Neural progenitor cell (in vitro differentiated cells): Measurements from ENCODE around the gene S100A4. TPM values are rescaled to one million over a fixed set of nuclear protein-coding genes. Genes with fewer than 3 reads are reported as not detected.

Source experiments
- DNase-seq: peaks from one replicate; pipeline ENCODE4 v3.0.0-alpha.2; 2016; ENCODE audit warnings: low spot score
- H2AFZ ChIP-seq: fragments of 200-600 bp; sonication (generic); replicated peaks from 2 replicates; pipeline ENCODE4 v1.6.1; 2016; ENCODE audit warnings: antibody characterized with exemption
- H3F3A ChIP-seq: fragments of 200-600 bp; sonication (generic); 2 replicates; pipeline ENCODE4 v1.6.1; 2016; ENCODE audit warnings: antibody characterized with exemption, low read depth
- H3K27ac ChIP-seq: fragments of 200-600 bp; sonication (generic); 2 replicates; pipeline ENCODE4 v1.5.1; 2016; ENCODE audit warnings: mild to moderate bottlenecking
- H3K27me3 ChIP-seq: fragments of 200-600 bp; sonication (generic); 2 replicates; pipeline ENCODE4 v1.6.1; 2016; ENCODE audit warnings: mild to moderate bottlenecking, moderate library complexity
- H3K36me3 ChIP-seq: fragments of 200-600 bp; sonication (generic); 2 replicates; pipeline ENCODE4 v1.5.1; 2016
- H3K4me1 ChIP-seq: fragments of 200-600 bp; sonication (generic); 2 replicates; pipeline ENCODE4 v1.6.1; 2016; ENCODE audit warnings: mixed run types
- H3K4me2 ChIP-seq: fragments of 200-600 bp; sonication (generic); 2 replicates; pipeline ENCODE4 v1.6.1; 2016
- H3K4me3 ChIP-seq: fragments of 200-600 bp; sonication (generic); 2 replicates; pipeline ENCODE4 v1.5.1; 2016
- H3K79me2 ChIP-seq: fragments of 200-600 bp; sonication (generic); 2 replicates; pipeline ENCODE4 v1.6.1; 2016; ENCODE audit warnings: low read depth
- H3K9ac ChIP-seq: fragments of 200-600 bp; sonication (generic); 2 replicates; pipeline ENCODE4 v1.6.1; 2016
- H3K9me3 ChIP-seq: fragments of 200-600 bp; sonication (generic); 2 replicates; pipeline ENCODE4 v1.5.1; 2016; ENCODE audit warnings: low read depth
- H4K20me1 ChIP-seq: fragments of 200-600 bp; sonication (generic); 2 replicates; pipeline ENCODE4 v1.6.1; 2016; ENCODE audit warnings: low read depth
- H3K27ac Mint-ChIP-seq: 3 replicates; pipeline ENCODE4 v1.8.0; 2021; ENCODE audit warnings: mixed read lengths
- H3K27me3 Mint-ChIP-seq: 2 replicates; pipeline ENCODE4 v1.8.0; 2022; ENCODE audit warnings: low read depth, mild to moderate bottlenecking, inconsistent platforms, moderate library complexity, mixed read lengths; ENCODE audit not compliant: insufficient read depth
- H3K36me3 Mint-ChIP-seq: 3 replicates; pipeline ENCODE4 v1.8.0; 2021; ENCODE audit warnings: mixed read lengths
- H3K4me1 Mint-ChIP-seq: 3 replicates; pipeline ENCODE4 v1.8.0; 2021; ENCODE audit warnings: mixed read lengths
- H3K4me3 Mint-ChIP-seq: 3 replicates; pipeline ENCODE4 v1.8.0; 2021; ENCODE audit warnings: mild to moderate bottlenecking, moderate library complexity, mixed read lengths
- H3K9me3 Mint-ChIP-seq: 3 replicates; pipeline ENCODE4 v1.8.0; 2020; ENCODE audit warnings: mixed read lengths
- EZH2 ChIP-seq: fragments of 200-600 bp; sonication (generic); IDR thresholded peaks from 2 replicates; pipeline ENCODE4 v1.6.1; 2017; ENCODE audit warnings: antibody characterized with exemption, mild to moderate bottlenecking, moderate library complexity
- EZH2phosphoT487 ChIP-seq: fragments of 200-600 bp; sonication (generic); IDR thresholded peaks from 2 replicates; pipeline ENCODE4 v1.6.1; 2017; ENCODE audit warnings: antibody characterized with exemption
- total RNA-seq: library from RNA; depleted of rRNA; stranded (reverse); fragments of >200 nt; gene quantifications from 2 replicates; pipeline ENCODE4 v1.2.3, GENCODE V29; 2015; ENCODE audit warnings: low replicate concordance
- TF ChIP-seq, protein P1 (sequence below): fragments of 200-600 bp; sonication (generic); IDR thresholded peaks from 2 replicates; pipeline ENCODE4 v1.5.1; 2017; ENCODE audit warnings: antibody characterized with exemption, mild to moderate bottlenecking

The S100A4 gene
- total RNA-seq, 1 donor from 2014 or later: 34.3 TPM

DNA sequence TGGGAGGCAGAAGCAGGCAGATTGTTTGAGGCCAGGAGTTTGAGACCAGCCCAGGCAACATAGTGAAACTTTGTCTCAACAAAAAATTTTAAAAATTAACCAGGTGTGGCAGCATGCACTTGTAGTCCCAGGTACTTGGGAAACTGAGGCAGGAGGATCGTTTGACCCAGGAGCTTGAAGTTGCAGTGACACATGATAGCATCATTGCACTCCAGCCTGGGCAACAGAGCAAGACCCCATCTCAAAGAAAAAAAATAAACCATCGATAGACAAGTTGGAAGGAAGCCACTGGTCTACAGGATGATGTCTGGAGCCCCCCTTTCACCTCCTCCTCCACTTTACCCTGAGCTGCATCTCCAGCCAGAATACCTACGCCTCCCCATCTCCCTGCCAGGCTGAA is 26.4 kb downstream of the S100A4 start:
- Histone ChIP-seq H3K4me3 (no peak overlapping the region), H3K9ac (no peak overlapping the region), H3K27ac (no peak overlapping the region), H3K4me1 (no peaks in the 10 kb centered on the region), H3K4me2 (no peak overlapping the region), H3K27me3 (no peaks in the 10 kb centered on the region), H3K9me3 (no peaks in the 10 kb centered on the region), H3F3A (no peaks in the 10 kb centered on the region), H3K36me3 (no peaks in the 10 kb centered on the region), H2AFZ (no peak overlapping the region), H4K20me1 (no peaks in the 10 kb centered on the region), H3K79me2 (no peaks in the 10 kb centered on the region)
- no peak overlapping the region for H3K4me3 Mint-ChIP-seq
- H3K4me1 Mint-ChIP-seq: no peaks in the 10 kb centered on the region
- no peak for DNase-seq
- H3K9me3 Mint-ChIP-seq: no peaks in the 10 kb centered on the region
- no peaks in the 10 kb centered on the region for H3K27me3 Mint-ChIP-seq
- no peak overlapping the region for H3K27ac Mint-ChIP-seq
- TF ChIP-seq EZH2: no peak
- H3K36me3 Mint-ChIP-seq: no peaks in the 10 kb centered on the region

DNA sequence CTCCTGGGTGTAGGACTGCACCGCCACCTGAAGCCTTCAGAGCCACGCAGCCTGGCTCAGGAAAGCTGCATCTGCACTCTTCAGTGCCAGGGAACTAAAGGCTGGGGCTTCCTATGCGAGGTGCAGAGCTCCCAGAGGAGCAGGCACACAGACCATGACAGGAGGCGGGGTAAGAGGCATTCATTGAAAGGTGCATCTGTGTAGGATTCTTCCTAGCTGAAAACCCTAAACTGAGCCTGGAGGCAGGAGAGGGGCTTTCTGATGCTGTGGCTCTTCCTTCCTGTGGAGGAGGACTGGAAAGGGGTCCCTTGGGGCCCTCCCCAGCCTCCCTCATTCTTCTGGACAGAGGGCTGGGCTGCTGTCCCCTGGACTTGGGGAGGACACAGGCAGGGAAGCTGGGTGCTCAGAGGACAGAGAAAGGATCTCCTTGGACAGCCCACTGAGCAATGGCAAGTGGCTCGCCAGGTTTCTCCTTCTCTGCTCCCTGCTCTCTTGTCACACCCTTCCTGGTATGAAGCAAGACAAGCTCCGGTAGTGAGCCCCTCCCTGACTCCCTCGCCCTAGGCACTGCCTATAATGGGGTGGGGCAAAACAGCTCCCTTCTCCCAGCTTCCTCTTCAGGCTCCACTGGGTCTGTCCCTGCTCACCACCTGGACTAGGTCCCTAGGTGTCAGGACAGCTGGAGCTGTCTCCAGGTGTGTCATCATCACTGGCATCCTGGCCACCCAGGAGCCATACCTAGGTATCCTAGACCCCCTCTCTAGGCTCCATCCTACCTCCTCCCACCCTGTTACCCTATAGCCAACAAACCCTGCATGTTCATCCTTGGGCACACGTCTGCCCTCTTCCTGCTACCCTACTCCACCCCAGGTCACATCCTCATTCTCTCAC is 29.9 kb downstream of the S100A4 start:
- TF ChIP-seq EZH2phosphoT487: no peak
- no peak for TF ChIP-seq EZH2
- TF ChIP-seq, protein P1, sequence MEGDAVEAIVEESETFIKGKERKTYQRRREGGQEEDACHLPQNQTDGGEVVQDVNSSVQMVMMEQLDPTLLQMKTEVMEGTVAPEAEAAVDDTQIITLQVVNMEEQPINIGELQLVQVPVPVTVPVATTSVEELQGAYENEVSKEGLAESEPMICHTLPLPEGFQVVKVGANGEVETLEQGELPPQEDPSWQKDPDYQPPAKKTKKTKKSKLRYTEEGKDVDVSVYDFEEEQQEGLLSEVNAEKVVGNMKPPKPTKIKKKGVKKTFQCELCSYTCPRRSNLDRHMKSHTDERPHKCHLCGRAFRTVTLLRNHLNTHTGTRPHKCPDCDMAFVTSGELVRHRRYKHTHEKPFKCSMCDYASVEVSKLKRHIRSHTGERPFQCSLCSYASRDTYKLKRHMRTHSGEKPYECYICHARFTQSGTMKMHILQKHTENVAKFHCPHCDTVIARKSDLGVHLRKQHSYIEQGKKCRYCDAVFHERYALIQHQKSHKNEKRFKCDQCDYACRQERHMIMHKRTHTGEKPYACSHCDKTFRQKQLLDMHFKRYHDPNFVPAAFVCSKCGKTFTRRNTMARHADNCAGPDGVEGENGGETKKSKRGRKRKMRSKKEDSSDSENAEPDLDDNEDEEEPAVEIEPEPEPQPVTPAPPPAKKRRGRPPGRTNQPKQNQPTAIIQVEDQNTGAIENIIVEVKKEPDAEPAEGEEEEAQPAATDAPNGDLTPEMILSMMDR: no peak
- no peak overlapping the region for H3K4me2 ChIP-seq
- no peaks in the 10 kb centered on the region for H3K79me2 ChIP-seq
- H3F3A ChIP-seq: peaks cover under 1% of the 10 kb centered on the region
- H3K4me3 ChIP-seq: no peak overlapping the region
- no peaks in the 10 kb centered on the region for H3K4me1 ChIP-seq
- H3K36me3 Mint-ChIP-seq: no peaks in the 10 kb centered on the region
- no peak overlapping the region for H3K4me3 Mint-ChIP-seq
- H3K27ac ChIP-seq: no peak overlapping the region
- no peak overlapping the region for H3K9ac ChIP-seq
- peaks cover 6% of the 10 kb centered on the region for H3K27me3 ChIP-seq
- no peaks in the 10 kb centered on the region for H3K9me3 Mint-ChIP-seq
- no peak for DNase-seq
- no peaks in the 10 kb centered on the region for H3K36me3 ChIP-seq
- peaks cover 5% of the 10 kb centered on the region for H3K4me1 Mint-ChIP-seq
- no peaks in the 10 kb centered on the region for H3K27me3 Mint-ChIP-seq
- H2AFZ ChIP-seq: no peak overlapping the region
- no peaks in the 10 kb centered on the region for H3K9me3 ChIP-seq
- H4K20me1 ChIP-seq: no peaks in the 10 kb centered on the region
- no peak overlapping the region for H3K27ac Mint-ChIP-seq

DNA sequence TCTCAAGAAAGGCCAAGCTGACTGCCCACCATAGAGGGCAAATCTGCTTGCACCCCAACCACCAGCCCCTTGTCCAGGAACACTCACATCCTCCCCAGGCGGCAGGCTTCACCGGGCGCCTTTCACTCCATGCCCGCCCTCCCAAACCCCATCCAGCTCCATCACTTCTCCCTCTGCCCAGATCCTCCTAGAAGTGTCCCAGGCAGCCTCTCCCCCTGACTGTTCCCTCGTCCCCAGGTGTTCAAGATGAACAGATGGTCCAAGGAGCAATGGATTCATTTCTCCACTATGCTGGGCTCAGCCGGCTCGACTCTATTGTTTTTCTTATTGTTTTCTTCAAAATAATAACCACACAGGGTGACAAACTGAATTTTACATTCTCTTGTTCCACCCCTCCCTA is 31.9 kb downstream of the S100A4 start:
- H3K9me3 Mint-ChIP-seq: no peaks in the 10 kb centered on the region
- H3K27ac Mint-ChIP-seq: no peak overlapping the region
- Histone ChIP-seq H4K20me1 (no peaks in the 10 kb centered on the region), H3K27ac (no peak overlapping the region), H2AFZ (no peak overlapping the region), H3F3A (peaks cover 3% of the 10 kb centered on the region), H3K27me3 (peaks cover 6% of the 10 kb centered on the region), H3K4me2 (no peak overlapping the region), H3K4me3 (no peak overlapping the region), H3K36me3 (no peaks in the 10 kb centered on the region), H3K79me2 (no peaks in the 10 kb centered on the region), H3K9me3 (no peaks in the 10 kb centered on the region), H3K4me1 (no peaks in the 10 kb centered on the region), H3K9ac (no peak overlapping the region)
- DNase-seq: no peak
- no peaks in the 10 kb centered on the region for H3K27me3 Mint-ChIP-seq
- H3K4me3 Mint-ChIP-seq: no peak overlapping the region
- TF ChIP-seq EZH2 (no peak), EZH2phosphoT487 (no peak)
- TF ChIP-seq, protein P1: no peak
- H3K36me3 Mint-ChIP-seq: no peaks in the 10 kb centered on the region
- peaks cover 5% of the 10 kb centered on the region for H3K4me1 Mint-ChIP-seq

DNA sequence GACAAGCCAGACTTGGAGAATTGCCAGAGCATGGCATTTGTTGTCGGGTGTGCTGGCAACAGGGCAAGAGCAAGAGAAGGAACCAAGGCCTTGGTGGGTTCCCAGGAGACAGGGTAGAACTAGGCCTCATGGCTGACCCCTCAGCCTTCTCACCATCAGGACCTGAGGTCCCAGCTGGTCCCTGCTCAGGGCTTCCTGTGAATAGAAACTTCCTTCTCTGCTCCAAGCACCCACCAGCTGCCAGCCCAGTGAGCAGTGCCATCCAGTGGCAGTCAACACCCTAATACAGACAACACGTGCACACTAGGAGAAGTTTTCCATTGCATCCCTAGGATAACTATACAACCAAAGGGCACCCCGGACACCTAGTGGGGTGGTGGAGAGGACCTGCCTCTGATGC is 32.6 kb downstream of the S100A4 start:
- Histone ChIP-seq H3K4me2 (no peak overlapping the region), H3K36me3 (no peaks in the 10 kb centered on the region), H3K9ac (no peak overlapping the region), H3K27me3 (peaks cover 6% of the 10 kb centered on the region), H4K20me1 (no peaks in the 10 kb centered on the region), H3K4me1 (no peaks in the 10 kb centered on the region), H3K4me3 (no peak overlapping the region), H3F3A (peaks cover 3% of the 10 kb centered on the region), H3K9me3 (no peaks in the 10 kb centered on the region), H3K79me2 (no peaks in the 10 kb centered on the region), H2AFZ (no peak overlapping the region), H3K27ac (no peak overlapping the region)
- Mint-ChIP-seq H3K4me3 (no peak overlapping the region), H3K9me3 (no peaks in the 10 kb centered on the region), H3K27me3 (no peaks in the 10 kb centered on the region), H3K27ac (no peak overlapping the region), H3K36me3 (no peaks in the 10 kb centered on the region), H3K4me1 (peaks cover 5% of the 10 kb centered on the region)
- TF ChIP-seq, protein P1: peak; percentile 5
- TF ChIP-seq EZH2 (no peak), EZH2phosphoT487 (no peak)
- DNase-seq: no peak
